Esophagus squamous epithelium (tissue), 5 donors: Measurements from ENCODE around the gene EIF3B. TPM values are rescaled to one million over a fixed set of nuclear protein-coding genes. Genes with fewer than 3 reads are reported as not detected.
"Not testable (repeated sequence)": the region's sequence is repeated elsewhere in the genome, so short reads cannot be mapped to it uniquely, and the experiment has no call there.

Experiments
- DNase-seq: peaks from one replicate; lab custom pipeline; 2025; lab: John Stamatoyannopoulos, UW
- H3K27ac ChIP-seq, 4 donors: fragments of 200-600 bp; sonication (generic); one replicate each; pipeline ENCODE4 v1.5.1; 2016 to 2019; ENCODE audit warnings: mild to moderate bottlenecking in 1 of 4
- H3K27me3 ChIP-seq, 4 donors: fragments of 200-600 bp; sonication (generic); 1 replicate in 3 of 4; 2 replicates in 1 of 4; pipeline versions ENCODE4 v1.5.1 to v1.6.0; 2017 to 2021; ENCODE audit warnings: antibody characterized with exemption in 1 of 4
- H3K36me3 ChIP-seq, 3 donors: fragments of 200-600 bp; sonication (generic); one replicate each; pipeline ENCODE4 v1.5.1; 2016 to 2019
- H3K4me1 ChIP-seq, 3 donors: fragments of 200-600 bp; sonication (generic); one replicate each; pipeline ENCODE4 v1.5.1; 2017 to 2019
- H3K4me3 ChIP-seq, 4 donors: fragments of 200-600 bp; sonication (generic); 1 replicate in 3 of 4; 2 replicates in 1 of 4; pipeline ENCODE4 v1.5.1; 2016 to 2019; ENCODE audit warnings: mild to moderate bottlenecking in 2 of 4, moderate library complexity in 1 of 4
- H3K9me3 ChIP-seq, 3 donors: fragments of 200-600 bp; sonication (generic); one replicate each; pipeline ENCODE4 v1.5.1; 2016 to 2019
- CTCF ChIP-seq, 6 experiments: fragments of 450-650 bp in 4 of 6; fragments of 200-600 bp in 2 of 6; sonication (generic) in 2 of 6; IDR thresholded peaks; one replicate each; pipeline ENCODE4 v1.5.1; 2016 to 2019; ENCODE audit warnings: antibody characterized with exemption in 6 of 6, mild to moderate bottlenecking in 4 of 6, moderate library complexity in 4 of 6
- POLR2A ChIP-seq, 4 donors: fragments of 450-650 bp; IDR thresholded peaks; one replicate each; pipeline ENCODE4 v1.6.1; 2017; ENCODE audit warnings: antibody characterized with exemption in 4 of 4, mild to moderate bottlenecking in 4 of 4, moderate library complexity in 3 of 4
- WGBS, 2 donors: methylation state at CpG; one replicate each; pipeline ENCODE4 v1.1.5; 2018; 5-methylcytosine and 5-hydroxymethylcytosine counted together
- intact Hi-C: fragments of 100-400 bp; cut with DNase I; formaldehyde crosslinking; loops from one replicate; pipeline ENCODE4 v1.15.0; 2022
- total RNA-seq, 4 donors: library from RNA; depleted of rRNA; stranded (reverse); fragments of >200 nt; gene quantifications; one replicate each; pipeline ENCODE4 v1.1.0, GENCODE V29; 2016
- donor health status: DM: yes; HTN: yes; CAD: no.

The EIF3B gene
- total RNA-seq, 4 donors from 2014 or later: 127 to 155 (median 136) TPM

DNA sequence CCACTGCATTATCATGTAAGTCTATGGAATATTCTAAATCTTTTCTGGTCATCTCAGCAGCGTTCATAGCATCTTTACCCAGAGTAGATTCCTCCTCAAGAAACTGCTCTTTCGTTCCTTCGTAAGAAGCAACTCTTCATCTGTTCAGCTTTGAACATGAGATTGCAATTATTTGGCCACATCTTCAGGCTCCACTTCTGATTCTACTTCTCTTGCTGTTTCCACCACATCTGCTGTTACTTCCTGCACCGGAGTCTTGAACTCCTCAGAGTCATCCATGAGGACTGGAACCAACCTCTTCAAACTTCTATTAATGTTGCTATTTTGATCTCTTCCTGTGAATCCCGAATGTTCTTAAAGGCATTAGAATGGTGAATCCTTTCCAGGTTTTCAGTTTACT is 61.4 kb downstream of the EIF3B start:
- no peak for TF ChIP-seq CTCF (IDR thresholded peaks at IDR 0.05)
- TF ChIP-seq POLR2A (IDR thresholded peaks at IDR 0.05): no peak
- H3K4me1 ChIP-seq: peaks cover 5 to 45% (median 9%) of the 10 kb centered on the region in 3 donors
- 70 to 74% methylated on average over 5 of the region's 5 CpGs for WGBS, 2 donors
- peaks cover 0 to 8% (median 0%) of the 10 kb centered on the region in 3 donors for H3K36me3 ChIP-seq
- H3K9me3 ChIP-seq: no peaks in the 10 kb centered on the region
- no peak overlapping the region for H3K4me3 ChIP-seq
- H3K27me3 ChIP-seq: no peaks in the 10 kb centered on the region
- intact Hi-C loops: no loop called here
- no peak overlapping the region for H3K27ac ChIP-seq
- no peak for DNase-seq

DNA sequence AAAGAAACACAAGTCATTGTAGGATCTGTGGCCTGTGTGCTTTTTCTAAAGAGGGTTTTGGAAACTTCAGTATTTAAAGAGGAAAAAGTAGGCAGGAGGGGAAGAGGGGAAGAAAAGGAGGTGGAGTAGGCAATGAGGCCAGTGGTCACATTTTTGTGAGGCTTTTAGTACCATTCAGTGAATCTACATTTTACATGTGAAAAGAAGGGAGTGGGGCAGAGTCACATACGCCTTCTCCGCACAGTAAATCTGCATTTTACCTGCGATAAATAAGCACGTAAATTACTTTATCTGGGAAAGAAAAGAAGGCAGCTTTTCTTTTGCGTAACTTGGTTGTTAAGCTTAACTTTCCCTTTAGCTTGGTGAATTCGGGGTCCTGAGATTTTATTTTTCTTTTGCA is 62.0 kb downstream of the EIF3B start:
- intact Hi-C loops: no loop called here

GRCh38 chr7:2417178-2417577 is 62.6 kb downstream of the EIF3B start:
- intact Hi-C loops: not testable (repeated sequence)

More for the DNA sequence above, 62.0 kb downstream of the EIF3B start:
- TF ChIP-seq CTCF (IDR thresholded peaks at IDR 0.05) (no peak), POLR2A (IDR thresholded peaks at IDR 0.05) (no peak)
- no peak overlapping the region for H3K4me3 ChIP-seq
- no peaks in the 10 kb centered on the region for H3K9me3 ChIP-seq
- no peak for DNase-seq
- WGBS, 2 donors: 94 to 96% methylated on average over 6 of the region's 6 CpGs
- H3K27ac ChIP-seq: no peak overlapping the region
- H3K27me3 ChIP-seq: no peaks in the 10 kb centered on the region
- H3K4me1 ChIP-seq: peaks cover 3 to 40% (median 7%) of the 10 kb centered on the region in 3 donors
- peaks cover 0 to 8% (median 0%) of the 10 kb centered on the region in 3 donors for H3K36me3 ChIP-seq

GRCh38 chr7:2417981-2418481 is 63.4 kb downstream of the EIF3B start:
- Histone ChIP-seq H3K4me3 (no peak overlapping the region), H3K4me1 (peaks cover 0 to 26% (median 0%) of the 10 kb centered on the region in 3 donors), H3K36me3 (peaks cover 0 to 8% (median 0%) of the 10 kb centered on the region in 3 donors), H3K27ac (no peak overlapping the region), H3K27me3 (no peaks in the 10 kb centered on the region), H3K9me3 (no peaks in the 10 kb centered on the region)
- TF ChIP-seq POLR2A (IDR thresholded peaks at IDR 0.05) (no peak), CTCF (IDR thresholded peaks at IDR 0.05) (no peak)
- 57 to 67% methylated on average over 9 to 14 of the region's 15 CpGs for whole genome bisulfite sequencing, 2 donors
- no peak for DNase-seq
- intact Hi-C loops: no loop called here

More at GRCh38 chr7:2417178-2417577, 62.6 kb downstream of the EIF3B start:
- H3K27me3 ChIP-seq, H3K36me3 ChIP-seq, H3K4me3 ChIP-seq, H3K27ac ChIP-seq, H3K9me3 ChIP-seq, DNase-seq: not testable (repeated sequence)
- 94 to 100% methylated on average over 3 of the region's 3 CpGs for WGBS, 2 donors
- peaks cover 0 to 34% (median 3%) of the 10 kb centered on the region in 3 donors for H3K4me1 ChIP-seq

GRCh38 chr7:2420216-2420933 is 65.7 kb downstream of the EIF3B start:
- Histone ChIP-seq H3K36me3 (peaks cover 0 to 8% (median 0%) of the 10 kb centered on the region in 3 donors), H3K27me3 (no peaks in the 10 kb centered on the region), H3K4me1 (peaks cover 0 to 17% (median 0%) of the 10 kb centered on the region in 3 donors), H3K4me3 (no peak overlapping the region), H3K9me3 (no peaks in the 10 kb centered on the region), H3K27ac (no peak overlapping the region)
- WGBS, 2 donors: 83 to 92% methylated on average over 5 to 7 of the region's 7 CpGs
- DNase-seq: no peak
- intact Hi-C loops: no loop called here
- no peak for TF ChIP-seq CTCF (IDR thresholded peaks at IDR 0.05)
- no peak for TF ChIP-seq POLR2A (IDR thresholded peaks at IDR 0.05)
